HL-60 (cell line): ENCODE measurements around the gene TAMM41.

Experiments used
- CTCF ChIP-seq: IDR thresholded peaks from one replicate; pipeline ENCODE4 v1.5.1; 2011; ENCODE audit warnings: low read length, control low read depth, inconsistent platforms; ENCODE audit not compliant: insufficient read depth
- POLR2AphosphoS5 ChIP-seq: IDR thresholded peaks from 2 replicates; pipeline ENCODE4 v1.6.1; 2012; ENCODE audit warnings: low read depth

DNA sequence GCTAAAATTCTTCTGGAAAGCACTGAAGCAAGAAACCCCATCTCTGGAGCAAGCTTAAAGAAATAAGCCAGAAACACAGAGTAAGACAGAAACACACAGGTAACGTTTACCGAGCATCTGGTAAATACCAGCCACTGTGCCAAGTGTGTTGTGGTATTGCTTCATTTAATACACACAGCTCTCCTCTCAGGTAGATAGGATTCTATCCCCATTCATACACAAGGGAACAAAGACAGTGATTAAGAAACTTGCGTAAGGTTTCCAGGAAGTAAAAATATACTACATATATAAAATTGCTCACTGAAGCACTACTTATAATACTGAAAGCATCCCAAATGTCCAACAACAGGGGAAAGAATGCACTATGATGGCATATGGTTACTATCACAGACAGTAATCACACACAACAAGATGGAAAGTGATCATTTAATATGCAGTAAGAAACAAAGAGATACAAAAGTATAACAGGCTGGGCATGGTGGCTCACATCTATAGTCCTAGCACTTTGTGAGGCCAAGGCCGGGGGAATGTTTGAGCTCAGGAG, 27.5 kb downstream of the TAMM41 start:
- TF ChIP-seq CTCF (no peak), POLR2AphosphoS5 (no peak)
